HG02759 (cell line): ENCODE results near the gene RAB11FIP3.

Source experiments
- ATAC-seq: cut with Tn5 transposase; IDR thresholded peaks from one replicate; pipeline ENCODE4 v1.9.1; 2021; ENCODE audit warnings: mild to moderate bottlenecking, moderate library complexity; ENCODE audit not compliant: unreplicated experiment

RAB11FIP3 gene

DNA sequence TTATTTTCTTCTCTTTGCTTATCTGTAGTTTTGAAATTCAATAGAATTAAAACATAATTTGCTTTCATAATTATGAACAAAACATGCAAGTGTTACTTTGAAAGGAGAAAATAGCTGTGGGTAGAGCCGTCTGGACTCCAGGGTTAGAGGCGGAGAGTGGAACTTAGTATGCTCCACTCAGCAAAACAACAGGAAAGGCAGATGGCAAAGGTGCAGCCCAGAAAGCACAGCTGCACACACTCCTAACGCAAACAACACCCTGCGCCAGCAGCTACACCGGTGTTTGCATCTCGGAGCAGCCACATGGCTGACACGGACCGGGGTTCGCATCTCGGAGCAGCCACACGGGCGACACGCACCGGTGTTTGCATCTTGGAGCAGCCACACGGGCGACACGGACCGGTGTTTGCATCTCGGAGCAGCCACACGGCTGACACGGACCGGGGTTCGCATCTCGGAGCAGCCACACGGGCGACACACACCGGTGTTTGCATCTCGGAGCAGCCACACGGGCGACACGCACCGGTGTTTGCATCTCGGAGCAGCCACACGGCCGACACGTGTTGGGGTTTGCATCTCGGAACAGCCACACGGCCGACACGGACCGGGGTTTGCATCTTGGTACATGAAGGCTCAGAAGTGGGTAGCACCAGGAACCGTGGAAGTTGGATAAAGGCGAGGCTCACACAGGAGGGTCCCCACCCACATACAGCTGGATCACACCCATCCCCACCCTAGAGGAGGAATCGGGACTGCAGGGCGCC lies 89.9 kb downstream of the RAB11FIP3 start:
- no peak for ATAC-seq

GRCh38 chr16:515939-516226 lies 90.4 kb downstream of the RAB11FIP3 start:
- ATAC-seq, result no peak

GRCh38 chr16:516301-516700 lies 90.9 kb downstream of the RAB11FIP3 start:
- no peak for ATAC-seq

DNA sequence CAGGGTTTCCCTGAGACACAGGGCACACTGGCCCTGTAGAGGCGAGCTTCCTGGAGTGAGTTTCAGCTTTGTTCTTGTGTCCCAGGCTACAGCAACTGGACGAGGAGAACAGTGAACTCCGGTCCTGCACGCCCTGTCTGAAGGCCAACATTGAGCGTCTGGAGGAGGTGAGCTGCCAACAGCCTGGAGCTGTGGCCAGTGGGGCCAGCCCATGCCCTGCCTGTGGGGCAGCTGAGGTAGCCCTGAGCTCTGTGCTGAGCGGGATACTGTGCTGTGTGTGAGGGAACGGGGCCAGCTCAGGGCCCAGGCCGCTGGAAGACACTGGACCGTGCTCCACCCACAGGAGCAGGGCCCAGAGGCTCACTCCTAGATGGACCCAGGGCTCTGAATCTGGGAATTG lies 93.4 kb downstream of the RAB11FIP3 start:
- no peak for ATAC-seq

- ATAC-seq, result no peak
These were observed 94.0 kb downstream of the RAB11FIP3 start for GRCh38 chr16:519425-519824.

- no peak for ATAC-seq
These were observed 94.6 kb downstream of the RAB11FIP3 start for GRCh38 chr16:519841-520687.

DNA sequence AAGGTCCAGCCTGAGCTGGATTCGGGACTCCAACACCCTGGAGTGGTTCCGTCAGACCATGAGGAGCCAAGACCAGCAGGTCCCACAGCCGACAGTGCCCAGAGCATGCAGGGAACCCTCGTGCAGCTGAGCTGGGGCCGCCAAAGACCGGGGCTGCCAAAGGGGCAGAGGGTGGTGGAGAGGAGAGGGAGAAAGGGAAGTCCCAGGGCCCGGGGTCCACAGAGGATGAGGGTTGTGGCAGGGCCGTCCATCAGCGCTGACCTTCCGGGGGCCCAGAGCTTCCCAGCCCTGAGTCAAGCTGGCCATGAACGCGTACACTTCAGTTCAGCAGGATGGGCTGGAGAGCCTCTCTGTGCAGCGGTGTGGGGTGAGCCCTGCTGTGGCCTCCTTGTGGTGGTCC lies 95.4 kb downstream of the RAB11FIP3 start:
- no peak for ATAC-seq

DNA sequence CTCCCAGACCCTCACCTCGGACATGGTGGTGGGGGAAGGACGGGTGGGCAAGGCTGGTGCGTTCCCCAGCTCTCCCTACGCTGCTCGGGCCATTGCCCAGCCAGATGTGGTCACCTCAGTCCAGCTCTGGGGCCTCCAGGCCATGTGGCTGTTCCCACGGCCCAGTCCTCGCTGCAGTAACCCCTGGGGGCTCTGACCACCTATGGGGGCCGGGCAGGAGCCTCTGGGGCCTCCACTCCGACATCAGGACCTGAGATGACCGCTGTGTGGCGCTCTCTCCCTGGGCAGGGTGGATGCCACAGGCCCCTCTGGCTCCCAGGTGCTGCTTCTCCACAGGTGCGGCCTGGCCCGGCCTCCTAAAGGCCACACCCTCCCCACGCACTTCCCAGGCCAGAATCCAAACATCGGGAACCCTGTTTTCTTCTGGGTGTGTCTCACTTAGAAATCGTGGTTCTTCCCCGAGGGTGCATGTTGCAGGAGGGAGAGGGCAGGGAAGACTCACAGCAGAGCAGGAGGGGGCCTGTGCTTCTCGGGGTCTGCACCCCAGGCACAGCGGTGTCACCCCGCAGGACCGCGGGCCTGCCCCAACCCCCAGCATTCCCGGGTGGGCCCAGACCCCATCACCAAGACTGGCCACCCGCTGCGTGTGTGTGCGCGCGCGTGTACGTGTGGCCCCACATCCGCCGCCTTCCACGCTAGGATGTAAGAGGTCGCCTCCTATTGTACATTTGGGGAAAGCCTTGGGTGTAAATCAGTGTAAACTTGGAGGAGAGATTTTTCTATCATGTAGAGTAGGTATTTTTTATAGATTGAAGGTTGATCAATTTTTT lies 96.1 kb downstream of the RAB11FIP3 start:
- no peak for ATAC-seq

DNA sequence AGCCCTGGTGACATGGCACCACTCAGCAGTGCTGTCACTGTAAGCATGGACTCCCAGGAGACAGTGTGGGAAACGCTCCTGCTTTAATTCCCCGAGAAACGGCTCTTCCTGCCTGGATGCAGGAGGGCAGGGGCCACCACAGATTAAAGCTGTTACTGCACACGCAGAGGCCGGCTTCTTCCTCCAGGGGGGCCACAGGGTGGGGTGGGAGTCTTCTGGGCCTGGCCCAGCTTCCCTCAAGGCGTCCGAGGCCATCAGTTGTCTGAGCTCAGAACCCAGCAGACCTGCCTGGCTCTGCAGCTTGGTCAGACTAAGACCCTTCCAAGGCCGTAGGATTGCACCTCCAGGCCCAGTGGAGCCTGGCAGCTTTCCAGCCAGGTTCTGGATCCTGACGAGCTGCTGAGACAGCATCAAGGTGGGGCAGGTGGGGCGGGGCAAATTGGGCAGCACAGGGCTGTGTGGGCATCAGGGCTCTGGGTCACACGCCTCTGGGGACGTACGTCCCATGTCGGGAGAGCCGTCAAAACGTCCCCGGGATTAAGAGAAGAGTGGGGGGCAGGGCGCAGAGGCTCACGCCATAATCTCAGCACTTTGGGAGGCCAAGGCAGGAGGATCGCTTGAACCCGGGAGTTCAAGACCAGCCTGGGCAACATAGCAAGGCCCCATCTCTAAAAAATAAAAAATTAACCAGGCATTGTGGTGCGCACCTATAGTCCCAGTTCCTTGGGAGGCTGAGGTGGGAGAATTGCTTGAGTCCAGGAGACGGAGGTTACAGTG lies 97.1 kb downstream of the RAB11FIP3 start:
- no peak for ATAC-seq

GRCh38 chr16:523097-523741 lies 97.8 kb downstream of the RAB11FIP3 start:
- no peak for ATAC-seq

GRCh38 chr16:524274-525040 lies 99.0 kb downstream of the RAB11FIP3 start:
- no peak for ATAC-seq

- no peak for ATAC-seq
These were observed 99.7 kb downstream of the RAB11FIP3 start for GRCh38 chr16:525123-525519.

DNA sequence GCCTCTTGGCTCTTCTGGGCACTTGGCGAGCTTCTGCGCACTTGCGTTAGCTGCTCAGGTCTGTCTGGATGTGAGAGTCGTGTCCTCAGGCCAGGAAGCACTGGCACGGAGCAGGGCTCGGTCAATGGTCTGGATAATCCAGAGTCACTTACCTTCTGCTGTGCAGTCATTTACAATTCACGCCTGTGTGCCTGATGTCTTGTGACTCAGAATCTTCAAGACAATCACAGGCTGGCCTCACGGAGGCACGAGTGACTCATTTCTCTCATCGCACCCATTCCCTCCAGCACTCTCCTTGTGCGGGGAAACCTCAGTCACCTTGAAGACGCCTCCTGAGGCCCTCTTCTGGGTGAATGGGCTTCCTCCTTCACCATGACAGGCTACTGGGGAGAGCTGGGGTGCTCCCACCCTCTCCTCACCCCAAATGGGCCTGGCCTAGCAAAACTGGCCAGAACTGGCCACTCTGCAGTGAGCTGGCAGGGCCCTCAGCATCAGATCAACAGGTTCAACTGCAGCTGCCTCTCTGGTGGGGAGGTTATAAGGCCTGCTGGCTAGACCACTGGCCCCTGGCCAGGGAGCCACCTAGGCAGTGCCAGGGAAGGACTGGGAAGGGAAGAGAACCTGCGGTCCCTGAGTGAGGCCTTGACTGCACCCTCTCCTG lies 100.2 kb downstream of the RAB11FIP3 start:
- ATAC-seq, result no peak

- ATAC-seq, result no peak
These were observed 100.9 kb downstream of the RAB11FIP3 start for GRCh38 chr16:526181-527014.

DNA sequence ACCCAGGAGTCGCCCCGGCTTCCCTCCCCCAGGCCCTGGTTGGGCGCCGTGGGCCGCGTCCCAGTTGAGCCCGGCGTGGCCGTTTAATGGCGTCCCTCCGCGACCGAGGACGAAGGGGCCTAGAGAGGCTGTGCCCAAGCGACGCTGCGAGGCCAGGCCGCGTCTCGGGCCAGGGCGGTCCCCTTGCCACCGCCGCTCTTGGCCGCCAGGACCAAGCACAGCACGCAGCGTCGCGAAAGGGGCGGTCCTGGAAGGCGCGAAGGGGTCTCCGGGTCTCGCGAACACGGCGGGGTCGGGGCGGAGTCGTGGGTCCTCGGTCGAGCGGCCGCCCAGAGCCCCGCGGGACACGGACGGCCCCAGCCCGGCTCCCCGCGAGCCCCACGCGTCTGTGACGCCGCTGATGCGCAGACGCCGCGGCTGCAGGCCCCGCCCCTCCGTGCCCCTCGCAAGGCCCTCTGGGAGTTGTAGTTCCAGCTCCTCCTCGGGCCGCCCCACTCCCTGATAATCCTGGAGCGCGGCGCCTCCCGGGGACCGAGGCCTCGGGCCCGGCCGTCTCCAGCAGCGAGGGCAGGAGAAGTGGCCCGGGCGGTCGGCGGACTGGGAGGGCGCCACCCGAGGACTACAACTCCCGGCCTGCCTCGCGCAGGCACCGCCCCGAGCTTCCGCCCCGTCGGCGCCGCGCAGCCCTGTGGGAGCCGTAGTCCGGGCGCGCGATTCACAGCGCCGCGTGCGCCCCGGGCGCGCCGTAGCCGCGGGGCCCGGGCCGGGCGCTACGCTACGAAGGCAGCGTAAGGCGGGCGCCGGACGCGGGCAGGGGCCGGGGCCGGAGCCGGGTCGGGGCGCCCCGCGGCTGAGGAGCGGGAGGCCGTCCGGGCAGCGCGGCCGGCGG lies 101.8 kb downstream of the RAB11FIP3 start, which contains the start of gene CAPN15:
CAPN15 (plus strand) TSS at position 698 of the 889 bp plus-strand sequence. CDS start 19,127 bp downstream, outside the sequence.
- ATAC-seq, result peak; percentile 74

DNA sequence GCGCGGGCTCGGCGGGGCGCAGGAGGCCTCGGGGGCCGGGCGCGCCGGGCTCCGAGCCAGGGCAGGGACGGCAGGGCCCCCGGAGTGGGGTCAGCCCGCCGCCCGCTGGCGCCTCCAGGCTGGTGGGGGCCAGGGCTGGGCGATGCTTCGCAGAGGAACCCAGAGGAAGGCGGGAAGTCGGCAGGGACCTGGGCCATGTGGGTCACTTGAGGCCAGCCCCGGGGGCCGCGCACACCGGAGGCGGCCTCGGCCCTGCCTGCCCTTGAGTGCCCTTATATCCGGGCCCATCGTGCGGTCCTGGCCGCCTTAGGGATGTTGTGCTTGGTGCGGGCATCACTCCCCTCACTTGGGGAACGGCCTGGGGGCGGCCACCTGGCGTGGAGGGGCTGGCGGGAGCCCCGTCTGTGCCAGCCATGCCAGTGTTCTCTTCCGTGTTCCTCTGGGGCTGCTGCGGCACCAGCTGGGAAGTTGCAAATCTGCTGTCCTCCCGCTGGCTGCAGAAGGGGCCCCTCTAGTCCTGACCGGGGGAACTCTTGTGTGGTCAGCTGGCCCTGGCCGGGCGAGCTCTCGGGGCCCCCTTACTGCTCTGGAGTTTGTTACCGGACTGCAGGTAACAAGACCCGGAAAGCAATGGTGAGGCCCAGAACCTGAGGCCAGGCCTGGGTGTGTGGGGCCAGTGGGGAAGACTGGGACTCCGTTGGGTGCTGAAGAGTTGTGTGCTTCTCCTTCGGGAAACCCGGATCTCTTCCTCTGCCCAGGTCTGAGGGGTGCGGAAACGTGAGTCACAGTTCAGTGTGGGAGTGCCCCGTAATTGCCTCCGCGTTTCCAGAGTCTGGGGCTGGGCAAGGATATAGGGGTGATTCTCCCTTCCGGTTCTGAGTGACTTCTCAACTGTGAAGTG lies 102.9 kb downstream of the RAB11FIP3 start:
- ATAC-seq, result peak; percentile 10
